ENCODE measurements around the gene PRDM5. TPM values are rescaled to one million over a fixed set of nuclear protein-coding genes. Genes with fewer than 3 reads are reported as not detected.

The PRDM5 gene
- total and polyA plus RNA-seq, 2 donors (not counting 1 experiment from before 2014, with no cell fraction given), result 8.6 to 19.0 TPM

DNA sequence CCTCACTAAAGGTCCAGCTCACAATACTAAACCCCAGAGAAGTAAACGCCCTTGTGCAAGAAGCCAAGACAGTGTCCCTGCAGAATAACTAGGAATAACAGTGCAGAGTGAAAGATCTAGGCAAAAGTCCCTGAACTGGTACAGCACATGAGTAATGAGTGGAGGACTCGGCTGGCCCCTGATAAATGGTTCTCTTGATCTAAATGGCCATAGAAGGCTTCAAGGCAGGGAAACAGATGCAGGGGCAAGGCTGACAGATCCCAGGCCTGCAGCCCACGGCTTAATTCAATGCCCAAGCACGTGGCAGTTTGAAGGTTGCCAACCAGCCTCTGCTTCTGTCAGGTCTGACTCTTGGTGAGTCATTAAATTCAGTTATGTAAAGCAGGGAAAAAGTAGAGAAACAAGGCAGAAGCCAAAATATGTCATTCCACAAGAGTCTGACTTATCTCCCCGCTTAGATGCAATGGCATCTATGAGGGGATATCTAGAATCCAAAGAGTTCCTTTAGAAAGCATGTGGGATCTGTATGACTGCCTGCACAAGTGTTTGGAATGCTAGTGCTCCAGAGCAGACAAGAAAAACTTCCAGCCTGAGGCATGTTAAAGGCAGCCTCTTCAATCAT, 121.3 kb downstream of the PRDM5 start:
- Histone ChIP-seq H3K4me3 (replicated peaks in 1 of 4; ENCODE audit: control extremely low read depth in 1 of 4, insufficient read depth in 1 of 4, low read depth in 3 of 4, low read length in 4 of 4) (no peak overlapping the region), H3K79me2 (ENCODE audit: control insufficient read depth, insufficient read depth, low read length) (no peaks in the 10 kb centered on the region), H3K9ac (ENCODE audit: insufficient read depth, low read length) (no peak overlapping the region), H3K27ac (ENCODE audit: insufficient read depth, low read length) (peak overlapping the region; percentile 16), H3K36me3 (ENCODE audit: control insufficient read depth, insufficient read depth, low read length) (no peaks in the 10 kb centered on the region), H3K4me2 (ENCODE audit: extremely low read depth, insufficient read depth, low read length) (no peak overlapping the region), H4K20me1 (ENCODE audit: control insufficient read depth, extremely low read depth, insufficient read depth, low read length) (no peaks in the 10 kb centered on the region), H2AFZ (ENCODE audit: low read length) (no peak overlapping the region), H3K27me3 (ENCODE audit: control insufficient read depth, insufficient read depth, low read length) (no peaks in the 10 kb centered on the region), H3K9me3 (ENCODE audit: control insufficient read depth, insufficient read depth, low read depth, low read length) (no peaks in the 10 kb centered on the region), H3K4me1 (ENCODE audit: control insufficient read depth, extremely low read depth, insufficient read depth, low read length) (no peaks in the 10 kb centered on the region)
- TF ChIP-seq CTCF (conservative IDR thresholded peaks at IDR 0.05 in 1 of 2, IDR thresholded peaks at IDR 0.05 in 1 of 2; ENCODE audit: low read depth in 1 of 2, low read length in 2 of 2), result no peak
- TF ChIP-seq EZH2 (IDR thresholded peaks at IDR 0.05; ENCODE audit: low read length, missing control alignments), result no peak
- DNase-seq (ENCODE audit: low read depth in 2 of 2), result peak; percentile 44 to 95

DNA sequence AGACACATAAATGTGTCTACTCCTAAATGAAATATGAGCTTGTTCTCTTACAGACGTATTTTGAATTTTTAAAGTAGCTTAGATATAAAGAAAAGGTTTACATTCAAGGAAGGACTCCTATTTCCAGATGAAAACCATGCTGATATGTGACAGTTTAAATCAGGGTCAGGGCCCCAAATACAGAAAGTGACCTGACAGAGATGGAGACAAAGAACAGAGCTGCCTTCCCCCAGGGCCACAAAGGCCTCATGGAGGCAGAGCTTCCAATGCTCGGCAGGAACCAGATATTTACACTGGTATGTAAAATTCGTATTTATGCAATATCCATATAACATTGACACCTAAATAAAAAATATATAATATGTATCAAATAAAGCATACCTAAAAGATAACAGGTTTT, 124.0 kb downstream of the PRDM5 start:
- Histone ChIP-seq H3K27me3 (ENCODE audit: control insufficient read depth, insufficient read depth, low read length) (no peaks in the 10 kb centered on the region), H3K9me3 (ENCODE audit: control insufficient read depth, insufficient read depth, low read depth, low read length) (no peaks in the 10 kb centered on the region), H3K27ac (ENCODE audit: insufficient read depth, low read length) (no peak overlapping the region), H4K20me1 (ENCODE audit: control insufficient read depth, extremely low read depth, insufficient read depth, low read length) (no peaks in the 10 kb centered on the region), H3K4me3 (replicated peaks in 1 of 4; ENCODE audit: control extremely low read depth in 1 of 4, insufficient read depth in 1 of 4, low read depth in 3 of 4, low read length in 4 of 4) (no peak overlapping the region), H3K79me2 (ENCODE audit: control insufficient read depth, insufficient read depth, low read length) (no peaks in the 10 kb centered on the region), H3K9ac (ENCODE audit: insufficient read depth, low read length) (no peak overlapping the region), H2AFZ (ENCODE audit: low read length) (no peak overlapping the region), H3K4me2 (ENCODE audit: extremely low read depth, insufficient read depth, low read length) (no peak overlapping the region), H3K36me3 (ENCODE audit: control insufficient read depth, insufficient read depth, low read length) (no peaks in the 10 kb centered on the region), H3K4me1 (ENCODE audit: control insufficient read depth, extremely low read depth, insufficient read depth, low read length) (no peaks in the 10 kb centered on the region)
- TF ChIP-seq EZH2 (IDR thresholded peaks at IDR 0.05; ENCODE audit: low read length, missing control alignments) (no peak), CTCF (conservative IDR thresholded peaks at IDR 0.05 in 1 of 2, IDR thresholded peaks at IDR 0.05 in 1 of 2; ENCODE audit: low read depth in 1 of 2, low read length in 2 of 2) (no peak)
- no peak for DNase-seq (ENCODE audit: low read depth in 2 of 2)

- no peak for TF ChIP-seq EZH2 (IDR thresholded peaks at IDR 0.05; ENCODE audit: low read length, missing control alignments)
- TF ChIP-seq CTCF (conservative IDR thresholded peaks at IDR 0.05 in 1 of 2, IDR thresholded peaks at IDR 0.05 in 1 of 2; ENCODE audit: low read depth in 1 of 2, low read length in 2 of 2), result no peak
- H2AFZ ChIP-seq (ENCODE audit: low read length), result no peak overlapping the region
- H3K9ac ChIP-seq (ENCODE audit: insufficient read depth, low read length), result no peak overlapping the region
- H3K4me3 ChIP-seq (replicated peaks in 1 of 4; ENCODE audit: control extremely low read depth in 1 of 4, insufficient read depth in 1 of 4, low read depth in 3 of 4, low read length in 4 of 4), result no peak overlapping the region
- H3K27ac ChIP-seq (ENCODE audit: insufficient read depth, low read length), result no peak overlapping the region
- H3K79me2 ChIP-seq (ENCODE audit: control insufficient read depth, insufficient read depth, low read length), result no peaks in the 10 kb centered on the region
- no peaks in the 10 kb centered on the region for H4K20me1 ChIP-seq (ENCODE audit: control insufficient read depth, extremely low read depth, insufficient read depth, low read length)
- H3K9me3 ChIP-seq (ENCODE audit: control insufficient read depth, insufficient read depth, low read depth, low read length), result no peaks in the 10 kb centered on the region
- H3K4me2 ChIP-seq (ENCODE audit: extremely low read depth, insufficient read depth, low read length), result no peak overlapping the region
- DNase-seq (ENCODE audit: low read depth in 2 of 2), result peak in 1 of 2 donors; percentile 6
- no peaks in the 10 kb centered on the region for H3K27me3 ChIP-seq (ENCODE audit: control insufficient read depth, insufficient read depth, low read length)
- no peaks in the 10 kb centered on the region for H3K36me3 ChIP-seq (ENCODE audit: control insufficient read depth, insufficient read depth, low read length)
- no peaks in the 10 kb centered on the region for H3K4me1 ChIP-seq (ENCODE audit: control insufficient read depth, extremely low read depth, insufficient read depth, low read length)
Measured at GRCh38 chr4:120796271-120796670, 126.3 kb downstream of the PRDM5 start.

Data from fibroblast of lung (primary cell).